K562 (cell line): ENCODE data around the gene MBNL2. TPM values are rescaled to one million over a fixed set of nuclear protein-coding genes. Genes with fewer than 3 reads are reported as not detected.

Experiments
- ATF1 ChIP-seq, 2 experiments: fragments of 450-650 bp in 1 of 2; IDR thresholded peaks; 2 replicates each; pipeline ENCODE4 v1.6.1; 2016; ENCODE audit warnings: missing compliant biosample characterization in 1 of 2, missing genetic modification characterization in 1 of 2
- CBFA2T2 ChIP-seq: fragments of 450-650 bp; conservative IDR thresholded peaks from 2 replicates; pipeline ENCODE4 v1.6.1; 2017; ENCODE audit warnings: mild to moderate bottlenecking
- CBFA2T3 ChIP-seq: fragments of 450-650 bp; IDR thresholded peaks from 2 replicates; pipeline ENCODE4 v1.6.1; 2017
- EGR1 ChIP-seq: fragments of 450-650 bp; conservative IDR thresholded peaks from 2 replicates; pipeline ENCODE4 v1.6.1; 2017; ENCODE audit warnings: mild to moderate bottlenecking
- GTF2F1 ChIP-seq: IDR thresholded peaks from 2 replicates; pipeline ENCODE4 v1.6.1; 2011; ENCODE audit warnings: low read depth, low read length, improper control_type of control experiment
- KDM1A ChIP-seq, 2 experiments: fragments of 450-650 bp; IDR thresholded peaks; 2 replicates each; pipeline ENCODE4 v1.6.1; 2016; ENCODE audit warnings: mild to moderate bottlenecking in 2 of 2
- MEF2D ChIP-seq: conservative IDR thresholded peaks from 2 replicates; pipeline ENCODE4 v1.6.1; 2016; ENCODE audit warnings: low read depth, missing genetic modification characterization, missing compliant biosample characterization
- MYNN ChIP-seq, 2 experiments: sonication (generic); formaldehyde crosslinking in 1 of 2; IDR thresholded peaks; 2 replicates each; pipeline versions ENCODE4 v1.5.0 to v1.6.1; 2016 to 2020; ENCODE audit warnings: antibody characterized with exemption in 1 of 2, missing genetic modification reagents in 1 of 2
- NCOA2 ChIP-seq, 2 experiments: fragments of 450-650 bp; IDR thresholded peaks; 2 replicates each; pipeline ENCODE4 v1.6.1; 2018; ENCODE audit warnings: mild to moderate bottlenecking in 2 of 2, moderate library complexity in 1 of 2; ENCODE audit not compliant: partially characterized antibody in 2 of 2
- RCOR1 ChIP-seq, 2 experiments: IDR thresholded peaks; 2 replicates each; pipeline ENCODE4 v1.6.1; 2012; ENCODE audit warnings: low read depth in 2 of 2, low read length in 2 of 2, borderline replicate concordance in 1 of 2, improper control_type of control experiment in 1 of 2
- REST ChIP-seq, 2 experiments: fragments of 450-650 bp; formaldehyde crosslinking in 1 of 2; IDR thresholded peaks; 2 replicates each; pipeline versions ENCODE4 v1.4.0 to v1.6.1; 2014 to 2020; ENCODE audit warnings: mild to moderate bottlenecking in 2 of 2, borderline replicate concordance in 1 of 2, low read depth in 1 of 2
- SMAD3 ChIP-seq: fragments of 450-650 bp; formaldehyde crosslinking; conservative IDR thresholded peaks from 2 replicates; pipeline ENCODE4 v1.4.0; 2020; ENCODE audit warnings: mild to moderate bottlenecking
- STAG1 ChIP-seq: sonication (generic); formaldehyde crosslinking; IDR thresholded peaks from 2 replicates; pipeline ENCODE4 v1.5.0; 2020; ENCODE audit warnings: missing genetic modification reagents, borderline replicate concordance
- TRIM24 ChIP-seq, 2 experiments: fragments of 450-650 bp; IDR thresholded peaks; 2 replicates each; pipeline ENCODE4 v1.6.1; 2016
- ZBTB1 ChIP-seq: sonication (generic); formaldehyde crosslinking; IDR thresholded peaks from 2 replicates; pipeline ENCODE4 v1.8.1; 2023; ENCODE audit warnings: missing genetic modification reagents, low read depth, mild to moderate bottlenecking, borderline replicate concordance
- ZNF134 ChIP-seq: fragments of 250-450 bp; sonication (Bioruptor Pico); conservative IDR thresholded peaks from 2 replicates; pipeline ENCODE4 v1.4.0; 2020
- ZNF282 ChIP-seq: sonication (generic); formaldehyde crosslinking; IDR thresholded peaks from 2 replicates; pipeline ENCODE4 v1.8.1; 2023; ENCODE audit warnings: missing genetic modification reagents
- ZNF507 ChIP-seq: conservative IDR thresholded peaks from 2 replicates; pipeline ENCODE4 v1.6.1; 2017; ENCODE audit warnings: missing genetic modification characterization, missing compliant biosample characterization
- polyA plus RNA-seq, 8 experiments: library from polyadenylated mRNA; depleted of rRNA in 4 of 8; stranded (reverse) in 5 of 8; unstranded in 3 of 8; fragments of >200 nt; fragmentation: Nextera tagmentation in 2 of 8; fragmentation: Illumina TruSeq in 1 of 8; extraction: Ambion mirVana in 2 of 8; extraction: Trizol in 1 of 8; gene quantifications; 2 replicates each; pipeline versions ENCODE4 v1.2.1 to v1.2.3, GENCODE V29; 2011 to 2014; ENCODE audit warnings: inconsistent platforms in 1 of 8, missing spikeins in 1 of 8
- total RNA-seq, 7 experiments: library from RNA; depleted of rRNA in 6 of 7; stranded (reverse); fragments of >200 nt in 6 of 7; fragmentation: Illumina TruSeq in 2 of 7; extraction: Trizol in 2 of 7; gene quantifications; 2 replicates each; pipeline versions ENCODE4 v1.2.1 to v1.2.3, GENCODE V29; 2011 to 2021; ENCODE audit warnings: low replicate concordance in 1 of 7

The MBNL2 gene
- total and polyA plus RNA-seq, 9 of the 15 experiments (the other 6 are each of a cell fraction or from before 2014, with no cell fraction given) = 7.0 to 24.8 (median 13.8) TPM

GRCh38 chr13:97425590-97425989, 203.5 kb downstream of the MBNL2 start (continued):
- TF ChIP-seq RCOR1 (IDR thresholded peaks at IDR 0.05; ENCODE audit: borderline replicate concordance in 1 of 2, low read depth in 2 of 2, low read length in 2 of 2) = peak in 1 of 2 experiments; percentile 55; a peak in 1 of 4 replicates
- no peak for TF ChIP-seq ZNF507 (tag)
- TF ChIP-seq GTF2F1 = no peak
- no peak for TF ChIP-seq ZBTB1
- TF ChIP-seq ATF1 (CRISPR knock-in tag; IDR thresholded peaks at IDR 0.05) = no peak
- TF ChIP-seq ATF1 (tag; IDR thresholded peaks at IDR 0.05) = no peak
- no peak for TF ChIP-seq NCOA2 (IDR thresholded peaks at IDR 0.05; ENCODE audit: partially characterized antibody in 2 of 2)
- TF ChIP-seq STAG1 = no peak
- TF ChIP-seq CBFA2T2 = 0 out of 2 replicates have a peak, but pooled peaks have one; percentile 4
- peak; percentile 52 for TF ChIP-seq CBFA2T3
- peak in 1 of 2 experiments; percentile 43; a peak in 1 of 4 replicates for TF ChIP-seq TRIM24 (IDR thresholded peaks at IDR 0.05)
- TF ChIP-seq MEF2D (tag) = no peak
- TF ChIP-seq REST (IDR thresholded peaks at IDR 0.05; ENCODE audit: borderline replicate concordance) = peak; percentile 62
- TF ChIP-seq REST (CRISPR knock-in tag; IDR thresholded peaks at IDR 0.05; ENCODE audit: low read depth) = no peak
- TF ChIP-seq ZNF282 (CRISPR knock-in tag) = no peak
- TF ChIP-seq ZNF134 (CRISPR knock-in tag) = no peak
- peak; percentile 34 to 56; a peak in 2 of 4 replicates for TF ChIP-seq KDM1A (IDR thresholded peaks at IDR 0.05)
- TF ChIP-seq SMAD3 (CRISPR knock-in tag) = no peak
- no peak for TF ChIP-seq MYNN (IDR thresholded peaks at IDR 0.05)
- TF ChIP-seq MYNN (CRISPR knock-in tag; IDR thresholded peaks at IDR 0.05) = no peak
- no peak for TF ChIP-seq EGR1
